ENCODE measurements around the gene HSPB8. TPM values are rescaled to one million over a fixed set of nuclear protein-coding genes. Genes with fewer than 3 reads are reported as not detected.

HSPB8 gene
- total and polyA plus RNA-seq, 2 of the 8 experiments (the other 6 are each of a cell fraction or from before 2014, with no cell fraction given), result 11.7 to 28.2 TPM

DNA sequence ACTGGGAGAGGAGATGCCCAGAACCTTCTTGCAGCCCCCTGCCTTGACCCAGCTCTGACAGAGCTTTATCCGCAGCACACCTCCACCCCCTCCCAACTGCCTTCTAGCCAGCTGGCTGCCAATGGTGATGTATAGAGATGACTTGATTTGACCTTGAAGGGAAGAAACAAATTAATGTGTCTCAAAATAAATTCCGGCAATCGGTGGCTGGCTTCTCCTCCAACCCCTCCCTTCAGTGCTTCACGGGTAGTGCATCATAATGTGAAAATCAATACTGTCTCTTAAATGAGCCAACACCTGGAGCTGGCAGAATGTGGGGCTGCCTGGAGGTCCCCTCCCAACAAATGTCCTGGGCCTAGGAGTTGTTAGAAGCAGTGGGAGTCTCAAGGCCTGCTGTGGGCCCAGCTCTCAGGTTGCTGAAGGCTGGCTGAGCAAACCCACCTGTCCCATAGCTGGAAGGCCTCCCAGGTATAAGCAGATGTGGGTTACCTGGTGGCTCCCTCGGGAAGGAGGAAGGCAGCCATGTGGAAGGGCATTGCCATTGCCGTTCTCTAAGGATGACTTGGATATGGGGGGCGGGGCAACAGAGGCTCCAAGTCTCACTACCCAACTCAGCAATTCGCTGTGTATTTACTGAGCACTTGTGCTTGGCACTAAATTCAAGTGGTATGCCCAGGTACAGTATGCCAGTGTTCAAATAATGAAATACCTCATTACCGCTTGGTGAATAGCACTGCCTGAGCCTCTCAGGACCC is 23.2 kb downstream of the HSPB8 start:
- WGBS, 2 experiments (ENCODE audit: extremely low coverage in 1 of 2, insufficient coverage in 1 of 2, insufficient read length in 1 of 2, insufficient replicate concordance in 2 of 2, low coverage in 1 of 2, low lambda C conversion rate in 2 of 2, missing lambda C conversion rate in 1 of 2), result 55% methylated on average over 9 of the region's 9 CpGs; no CpG with 5 or more reads in 1 of the 2 experiments
- no peak overlapping the region for H2AK5ac ChIP-seq (ENCODE audit: low read depth, low read length)

More for the DNA sequence above, 23.2 kb downstream of the HSPB8 start:
- H3K14ac ChIP-seq (ENCODE audit: insufficient read length), result no peak overlapping the region
- peak overlapping the region; percentile 89; the same call in 1 of the 2 replicates for H2BK5ac ChIP-seq (ENCODE audit: low read depth, low read length)
- no peak overlapping the region for H3K56ac ChIP-seq (replicated peaks; ENCODE audit: insufficient read length, low read depth, low read length)
- ChIA-PET CTCF (ENCODE audit: partially characterized antibody) (interaction anchor here (0.6 to 2.0 kb wide), 11 partner anchors 9 to 1165 kb away, joined by 3 to 5 read pairs (median 3); partner anchors contain the start of gene HSPB8), POLR2A (ENCODE audit: partially characterized antibody) (interaction anchor here (1.0 to 1.4 kb wide), 3 partner anchors 9 to 144 kb away, joined by 3 read pairs; no protein-coding TSS in a partner anchor)
- peak overlapping the region; percentile 65 for H4K5ac ChIP-seq (ENCODE audit: insufficient read length, low read depth, low read length)
- H3K18ac ChIP-seq (ENCODE audit: extremely low read depth, low read length), result peak overlapping the region; percentile 89
- H3K4me1 ChIP-seq (replicated peaks in 1 of 4; ENCODE audit: control insufficient read depth in 3 of 4, insufficient read depth in 4 of 4, low read length in 3 of 4), result peaks cover 12 to 27% (median 21%) of the 10 kb centered on the region in 4 experiments
- no peaks in the 10 kb centered on the region for H4K20me1 ChIP-seq (replicated peaks in 1 of 2; ENCODE audit: control insufficient read depth in 1 of 2, insufficient read depth in 2 of 2, low read length in 2 of 2)
- peak overlapping the region; percentile 14 to 41; a peak in 3 of 4 replicates for H3K4me2 ChIP-seq (ENCODE audit: insufficient read depth in 1 of 2, low read depth in 2 of 2, low read length in 2 of 2)
- no peaks in the 10 kb centered on the region for H3K79me1 ChIP-seq (ENCODE audit: low read depth, low read length)
- peak in 1 of 2 experiments; percentile 65 for DNase-seq (ENCODE audit: low read depth in 1 of 2, low spot score in 2 of 2)
- H2BK120ac ChIP-seq (replicated peaks; ENCODE audit: low read depth, low read length), result peak overlapping the region; percentile 6
- H2AFZ ChIP-seq (ENCODE audit: low read length), result no peak overlapping the region
- H3K23me2 ChIP-seq (ENCODE audit: low read depth, low read length), result no peaks in the 10 kb centered on the region; the same call in 1 of the 2 replicates
- H3K9ac ChIP-seq (replicated peaks in 1 of 4; ENCODE audit: extremely low read depth in 1 of 4, low read depth in 3 of 4, low read length in 3 of 4), result no peak overlapping the region; a peak in 1 of 7 replicates
- H3K9me3 ChIP-seq (ENCODE audit: insufficient read depth in 2 of 2, low read depth in 1 of 2, low read length in 1 of 2), result no peaks in the 10 kb centered on the region
- peak overlapping the region; percentile 71 for H4K91ac ChIP-seq (replicated peaks; ENCODE audit: insufficient read length, low read length)
- TF ChIP-seq, protein P1, sequence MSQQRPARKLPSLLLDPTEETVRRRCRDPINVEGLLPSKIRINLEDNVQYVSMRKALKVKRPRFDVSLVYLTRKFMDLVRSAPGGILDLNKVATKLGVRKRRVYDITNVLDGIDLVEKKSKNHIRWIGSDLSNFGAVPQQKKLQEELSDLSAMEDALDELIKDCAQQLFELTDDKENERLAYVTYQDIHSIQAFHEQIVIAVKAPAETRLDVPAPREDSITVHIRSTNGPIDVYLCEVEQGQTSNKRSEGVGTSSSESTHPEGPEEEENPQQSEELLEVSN (IDR thresholded peaks at IDR 0.05), result 0 out of 2 replicates have a peak, but pooled peaks have one; percentile 11
- TF ChIP-seq KDM5A (IDR thresholded peaks at IDR 0.05; ENCODE audit: low read length) (no peak), CTBP2 (IDR thresholded peaks at IDR 0.05; ENCODE audit: borderline replicate concordance, insufficient read depth, insufficient read length, low read length) (peak; percentile 50)
- TF ChIP-seq, protein P2, sequence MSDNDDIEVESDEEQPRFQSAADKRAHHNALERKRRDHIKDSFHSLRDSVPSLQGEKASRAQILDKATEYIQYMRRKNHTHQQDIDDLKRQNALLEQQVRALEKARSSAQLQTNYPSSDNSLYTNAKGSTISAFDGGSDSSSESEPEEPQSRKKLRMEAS (IDR thresholded peaks at IDR 0.05), result peak; percentile 48; the same call in 1 of the 2 replicates
- no peaks in the 10 kb centered on the region for H3K27me3 ChIP-seq (replicated peaks in 1 of 4; ENCODE audit: control insufficient read depth in 3 of 4, extremely low read depth in 1 of 4, insufficient read depth in 3 of 4, low read length in 3 of 4)
- H2BK15ac ChIP-seq (ENCODE audit: low read length), result no peak overlapping the region
- peak; percentile 13 for FAIRE-seq
- H3K4ac ChIP-seq (replicated peaks; ENCODE audit: insufficient read length, low read depth, low read length), result no peak overlapping the region
- no peaks in the 10 kb centered on the region for H3K79me2 ChIP-seq (ENCODE audit: control insufficient read depth in 1 of 2, insufficient read depth in 2 of 2, low read length in 2 of 2)
- H2BK20ac ChIP-seq (ENCODE audit: low read length), result peak overlapping the region; percentile 87
- H3K23ac ChIP-seq (ENCODE audit: insufficient read length), result no peak overlapping the region
- no peak overlapping the region; the same call in 1 of the 2 replicates for H4K8ac ChIP-seq (ENCODE audit: extremely low read depth, insufficient read depth, low read length)
- H3K36me3 ChIP-seq (ENCODE audit: control insufficient read depth in 2 of 4, insufficient read depth in 4 of 4, low read length in 3 of 4), result no peaks in the 10 kb centered on the region
- H3K27ac ChIP-seq (ENCODE audit: low read depth, low read length), result peak overlapping the region; percentile 67; the same call in 1 of the 2 replicates
- H2BK12ac ChIP-seq (ENCODE audit: low read depth, low read length), result peak overlapping the region; percentile 65
- H3K4me3 ChIP-seq (ENCODE audit: extremely low read depth in 1 of 4, insufficient read depth in 2 of 4, low read depth in 3 of 4, low read length in 4 of 4), result no peak overlapping the region

Data from H1 (cell line).